ENCODE data around the gene RHOT1.
"Not testable (repeated sequence)": the region's sequence is repeated elsewhere in the genome, so short reads cannot be mapped to it uniquely, and the experiment has no call there.

Gene RHOT1

DNA sequence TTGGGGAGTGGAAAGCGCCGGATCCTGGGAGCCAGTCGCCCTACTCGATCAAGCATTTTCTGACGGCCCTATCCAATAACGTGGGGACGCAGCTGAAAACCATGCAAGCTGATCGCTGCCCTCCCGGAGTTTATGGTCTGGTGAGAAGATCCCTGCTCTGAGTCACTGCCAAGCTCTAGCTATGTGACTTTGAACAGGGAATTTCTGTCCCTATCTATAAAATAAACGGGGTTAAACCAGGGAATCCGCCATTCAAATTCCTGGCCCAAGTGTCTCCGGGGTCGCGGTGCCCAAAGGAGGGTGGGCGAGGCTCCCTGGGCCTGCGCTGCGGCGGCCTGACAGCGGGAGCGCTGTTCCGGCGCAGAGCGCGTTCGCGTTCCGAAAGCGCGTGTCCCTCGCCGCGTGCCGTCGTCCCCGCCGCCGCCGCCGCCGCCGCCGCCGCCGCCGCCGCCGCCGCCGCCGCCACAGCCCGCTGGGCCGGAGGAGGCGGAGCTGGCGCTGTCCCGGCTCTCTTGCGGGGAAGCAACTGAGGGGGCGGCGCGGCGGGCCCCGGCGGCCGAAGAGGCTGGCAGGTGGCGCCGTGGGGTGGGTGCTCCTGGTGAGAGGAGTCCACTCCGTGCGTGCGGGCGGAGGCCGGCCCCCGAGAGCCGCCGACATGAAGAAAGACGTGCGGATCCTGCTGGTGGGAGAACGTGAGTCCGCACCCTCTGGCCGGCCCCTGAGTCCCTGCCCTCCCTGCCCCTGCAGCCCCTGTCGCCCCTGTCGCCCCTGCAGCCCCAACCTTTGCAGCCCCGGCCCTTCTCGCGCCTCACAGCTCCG lies at the start of gene RHOT1:
RHOT1 (plus strand) TSS at position 465 of the 819 bp plus-strand sequence; CDS start at position 656, 191 bp downstream.
- H3K27ac ChIP-seq, result peak within 1 kb of the TSS; percentile 95
- DNase-seq, result peak; percentile 84
- peak within 1 kb of the TSS; percentile 94 for H3K4me3 ChIP-seq (ENCODE audit: low read depth, low read length)
- H3K27me3 ChIP-seq (replicated peaks), result no peaks in the 10 kb centered on the region
- TF ChIP-seq, protein P1, sequence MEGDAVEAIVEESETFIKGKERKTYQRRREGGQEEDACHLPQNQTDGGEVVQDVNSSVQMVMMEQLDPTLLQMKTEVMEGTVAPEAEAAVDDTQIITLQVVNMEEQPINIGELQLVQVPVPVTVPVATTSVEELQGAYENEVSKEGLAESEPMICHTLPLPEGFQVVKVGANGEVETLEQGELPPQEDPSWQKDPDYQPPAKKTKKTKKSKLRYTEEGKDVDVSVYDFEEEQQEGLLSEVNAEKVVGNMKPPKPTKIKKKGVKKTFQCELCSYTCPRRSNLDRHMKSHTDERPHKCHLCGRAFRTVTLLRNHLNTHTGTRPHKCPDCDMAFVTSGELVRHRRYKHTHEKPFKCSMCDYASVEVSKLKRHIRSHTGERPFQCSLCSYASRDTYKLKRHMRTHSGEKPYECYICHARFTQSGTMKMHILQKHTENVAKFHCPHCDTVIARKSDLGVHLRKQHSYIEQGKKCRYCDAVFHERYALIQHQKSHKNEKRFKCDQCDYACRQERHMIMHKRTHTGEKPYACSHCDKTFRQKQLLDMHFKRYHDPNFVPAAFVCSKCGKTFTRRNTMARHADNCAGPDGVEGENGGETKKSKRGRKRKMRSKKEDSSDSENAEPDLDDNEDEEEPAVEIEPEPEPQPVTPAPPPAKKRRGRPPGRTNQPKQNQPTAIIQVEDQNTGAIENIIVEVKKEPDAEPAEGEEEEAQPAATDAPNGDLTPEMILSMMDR (IDR thresholded peaks at IDR 0.05; ENCODE audit: low read depth, low read length, missing control alignments), result peak; percentile 61
- in situ Hi-C loops (cut with HindIII; ENCODE audit: low pct_ligation_motif_present, low sequenced_read_pairs), result loop anchor here (25.0 kb wide), 1 partner anchor 130 kb away; the partner anchor contains the start of gene LRRC37B
- H3K36me3 ChIP-seq (replicated peaks), result no peaks in the 10 kb centered on the region

DNA sequence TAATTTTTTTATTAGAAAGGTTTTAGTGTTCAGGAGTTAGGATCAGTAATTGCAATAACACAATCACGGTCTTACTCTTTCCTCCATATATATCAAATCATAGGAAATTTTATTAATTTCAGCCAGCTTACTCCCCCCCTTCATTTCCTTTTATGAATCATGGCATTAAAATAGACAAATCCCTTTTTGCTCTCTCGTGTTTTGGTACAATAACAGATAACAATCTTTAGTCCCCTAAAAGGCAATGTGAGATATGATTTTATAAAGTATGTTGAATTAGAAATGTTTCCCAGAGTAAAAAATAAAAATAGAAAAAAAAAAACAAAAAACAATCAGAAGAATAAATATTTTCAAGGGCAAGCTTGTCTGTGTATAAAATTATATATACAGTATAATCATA lies 42.6 kb upstream of the RHOT1 start:
- DNase-seq, result no peak
- TF ChIP-seq, protein P1 (IDR thresholded peaks at IDR 0.05; ENCODE audit: low read depth, low read length, missing control alignments), result no peak
- Histone ChIP-seq H3K27me3 (replicated peaks) (no peaks in the 10 kb centered on the region), H3K27ac (no peak overlapping the region), H3K4me3 (ENCODE audit: low read depth, low read length) (no peak overlapping the region), H3K36me3 (replicated peaks) (no peaks in the 10 kb centered on the region)
- in situ Hi-C loops (cut with HindIII; ENCODE audit: low pct_ligation_motif_present, low sequenced_read_pairs), result no loop called here

DNA sequence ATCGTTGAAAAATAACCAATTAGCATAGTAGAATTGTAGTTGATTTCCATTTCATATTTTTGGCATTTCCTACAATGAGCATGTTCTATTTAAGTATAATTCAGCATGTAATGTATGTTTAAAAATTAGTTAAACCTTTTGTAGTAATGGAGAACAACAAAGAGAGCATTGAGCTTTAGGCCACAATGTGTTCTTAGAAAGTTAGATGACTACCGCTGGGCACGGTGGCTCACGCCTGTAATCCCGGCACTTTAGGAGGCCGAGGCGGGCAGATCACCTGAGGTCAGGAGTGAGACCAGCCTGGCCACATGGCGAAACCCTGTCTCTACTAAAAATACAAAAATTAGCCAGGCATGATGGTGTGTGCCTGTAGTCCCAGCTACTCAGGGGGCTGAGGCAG lies 42.0 kb upstream of the RHOT1 start:
- in situ Hi-C loops (cut with HindIII; ENCODE audit: low pct_ligation_motif_present, low sequenced_read_pairs); DNase-seq; H3K4me3 ChIP-seq (ENCODE audit: low read depth, low read length); H3K36me3 ChIP-seq (replicated peaks); H3K27me3 ChIP-seq (replicated peaks); H3K27ac ChIP-seq: not testable (repeated sequence)

DNA sequence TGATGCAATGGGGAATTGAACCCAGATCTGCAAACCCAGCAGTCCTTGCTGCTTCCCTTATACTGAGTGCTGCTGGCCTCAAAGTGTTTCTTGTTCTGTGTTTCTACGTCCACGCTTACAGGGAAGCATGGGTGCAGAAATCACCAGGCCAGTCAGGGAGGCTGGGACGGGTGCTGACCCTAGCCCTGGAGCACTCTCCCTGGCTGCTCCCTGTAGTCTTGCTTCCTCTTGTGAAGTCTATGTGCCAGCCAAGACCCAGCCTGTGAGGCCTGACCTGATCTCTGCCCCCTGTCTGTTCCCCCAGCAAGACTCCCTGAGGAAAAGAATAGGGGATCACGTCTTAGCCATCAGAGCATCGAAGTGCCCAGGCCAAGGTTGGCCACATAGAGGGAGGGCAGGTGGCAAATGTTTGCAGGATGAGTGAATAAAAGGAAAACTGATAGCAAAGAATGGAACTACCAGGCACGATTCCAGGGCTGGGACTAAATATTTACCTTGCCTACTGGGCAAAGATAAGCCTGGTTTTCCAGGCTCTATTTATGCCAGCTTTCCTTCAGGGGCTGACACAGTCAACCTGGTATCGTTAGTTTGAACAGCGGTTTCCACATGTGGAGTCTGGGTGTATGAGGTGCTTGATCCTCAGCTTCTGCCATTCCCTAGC lies 41.2 kb upstream of the RHOT1 start:
- no peaks in the 10 kb centered on the region for H3K27me3 ChIP-seq (replicated peaks)
- no peak overlapping the region for H3K4me3 ChIP-seq (ENCODE audit: low read depth, low read length)
- TF ChIP-seq, protein P1 (IDR thresholded peaks at IDR 0.05; ENCODE audit: low read depth, low read length, missing control alignments), result no peak
- DNase-seq, result no peak
- H3K36me3 ChIP-seq (replicated peaks), result no peaks in the 10 kb centered on the region
- in situ Hi-C loops (cut with HindIII; ENCODE audit: low pct_ligation_motif_present, low sequenced_read_pairs), result no loop called here
- no peak overlapping the region for H3K27ac ChIP-seq

DNA sequence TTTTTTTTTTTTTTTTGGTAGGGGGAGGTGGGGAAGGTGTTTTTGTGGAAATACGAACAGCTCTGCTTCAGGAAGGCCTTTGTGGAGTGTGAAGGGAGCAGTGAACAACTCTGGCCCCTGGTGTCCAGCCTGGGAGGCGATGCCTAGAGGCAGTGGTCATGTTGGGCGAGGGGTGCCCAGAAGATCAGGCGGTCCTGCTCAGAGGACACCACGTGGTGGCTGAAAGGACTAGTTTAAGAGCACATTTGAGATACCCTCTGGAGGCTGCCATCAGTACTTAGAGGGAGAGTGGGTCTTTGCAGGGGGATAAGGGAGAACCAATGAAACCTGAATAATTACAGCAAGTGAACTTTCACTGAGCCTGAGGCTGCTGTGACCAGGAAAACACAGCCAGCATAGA lies 40.1 kb upstream of the RHOT1 start:
- TF ChIP-seq, protein P1 (IDR thresholded peaks at IDR 0.05; ENCODE audit: low read depth, low read length, missing control alignments), result no peak
- no peaks in the 10 kb centered on the region for H3K27me3 ChIP-seq (replicated peaks)
- peak overlapping the region; percentile 81 for H3K27ac ChIP-seq
- H3K36me3 ChIP-seq (replicated peaks), result no peaks in the 10 kb centered on the region
- in situ Hi-C loops (cut with HindIII; ENCODE audit: low pct_ligation_motif_present, low sequenced_read_pairs), result no loop called here
- DNase-seq, result no peak
- H3K4me3 ChIP-seq (ENCODE audit: low read depth, low read length), result no peak overlapping the region

DNA sequence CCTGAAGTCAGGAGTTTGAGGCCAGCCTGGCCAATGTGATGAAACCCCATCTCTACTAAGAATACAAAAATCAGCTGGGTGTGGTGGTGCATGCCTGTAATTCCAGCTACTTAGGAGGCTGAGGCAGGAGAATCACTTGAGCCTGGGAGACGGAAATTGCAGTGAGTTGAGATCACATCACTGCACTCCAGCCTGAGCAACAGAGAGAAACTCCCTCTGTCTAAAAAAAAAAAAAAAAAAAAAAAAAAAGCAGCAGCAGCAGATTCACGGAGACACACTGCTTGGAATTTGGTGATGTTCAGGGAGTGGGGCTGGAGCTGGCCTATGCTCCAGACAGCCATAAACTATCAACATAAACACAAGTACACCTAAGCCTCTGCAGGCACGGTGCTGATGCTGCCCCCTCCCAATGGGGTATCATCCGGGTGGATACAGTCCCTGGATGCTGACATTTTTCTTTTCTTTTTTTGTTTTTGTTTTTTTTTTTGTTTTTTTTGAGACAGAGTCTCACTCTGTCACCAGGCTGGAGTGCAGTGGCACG lies 39.6 kb upstream of the RHOT1 start:
- peak; percentile 82 for DNase-seq
- H3K27me3 ChIP-seq (replicated peaks), result no peaks in the 10 kb centered on the region
- TF ChIP-seq, protein P1 (IDR thresholded peaks at IDR 0.05; ENCODE audit: low read depth, low read length, missing control alignments), result no peak
- H3K4me3 ChIP-seq (ENCODE audit: low read depth, low read length), result no peak overlapping the region
- H3K36me3 ChIP-seq (replicated peaks), result no peaks in the 10 kb centered on the region
- peak overlapping the region; percentile 81 for H3K27ac ChIP-seq
- in situ Hi-C loops (cut with HindIII; ENCODE audit: low pct_ligation_motif_present, low sequenced_read_pairs), result no loop called here

All from brain microvascular endothelial cell (primary cell).